ENCODE results near the gene CFAP97.

Gene CFAP97

GRCh38 chr4:185221912-185222311 lies 18.1 kb upstream of the CFAP97 start:
- no peak for DNase-seq (ENCODE audit: low spot score)
- no peak for TF ChIP-seq CTCF (IDR thresholded peaks at IDR 0.05; ENCODE audit: extremely low read depth, missing control alignments)

- no peak for DNase-seq (ENCODE audit: low spot score)
- TF ChIP-seq CTCF (IDR thresholded peaks at IDR 0.05; ENCODE audit: extremely low read depth, missing control alignments), result no peak
Measured at GRCh38 chr4:185221491-185221890, 17.7 kb upstream of the CFAP97 start.

- no peak for DNase-seq (ENCODE audit: low spot score)
- TF ChIP-seq CTCF (IDR thresholded peaks at IDR 0.05; ENCODE audit: extremely low read depth, missing control alignments), result no peak
Measured at GRCh38 chr4:185219551-185220344, 15.9 kb upstream of the CFAP97 start.

- no peak for DNase-seq (ENCODE audit: low spot score)
- TF ChIP-seq CTCF (IDR thresholded peaks at IDR 0.05; ENCODE audit: extremely low read depth, missing control alignments), result no peak
Measured at GRCh38 chr4:185218312-185218711, 14.5 kb upstream of the CFAP97 start.

- TF ChIP-seq CTCF (IDR thresholded peaks at IDR 0.05; ENCODE audit: extremely low read depth, missing control alignments), result no peak
- no peak for DNase-seq (ENCODE audit: low spot score)
Measured at GRCh38 chr4:185217408-185217975, 13.7 kb upstream of the CFAP97 start.

GRCh38 chr4:185215261-185215660 lies 11.5 kb upstream of the CFAP97 start:
- TF ChIP-seq CTCF (IDR thresholded peaks at IDR 0.05; ENCODE audit: extremely low read depth, missing control alignments), result no peak
- DNase-seq (ENCODE audit: low spot score), result no peak

GRCh38 chr4:185213877-185214276 lies 10.1 kb upstream of the CFAP97 start:
- no peak for TF ChIP-seq CTCF (IDR thresholded peaks at IDR 0.05; ENCODE audit: extremely low read depth, missing control alignments)
- peak; percentile 72 for DNase-seq (ENCODE audit: low spot score)

Data from GM20000 (cell line).